Mesothelial cell of epicardium (in vitro differentiated cells): ENCODE data around the gene CHRND. TPM values are rescaled to one million over a fixed set of nuclear protein-coding genes. Genes with fewer than 3 reads are reported as not detected.

Experiments used
- DNase-seq, 2 experiments: peaks; one replicate each; pipeline ENCODE4 v3.0.0; 2021; ENCODE audit warnings: low spot score in 2 of 2; ENCODE audit not compliant: unreplicated experiment in 2 of 2
- H3K27ac Mint-ChIP-seq: 2 replicates; pipeline ENCODE4 v1.8.0; 2021; ENCODE audit warnings: mixed read lengths
- H3K27me3 Mint-ChIP-seq: 2 replicates; pipeline ENCODE4 v1.8.0; 2021; ENCODE audit warnings: low read depth, mixed read lengths
- H3K36me3 Mint-ChIP-seq: 2 replicates; pipeline ENCODE4 v1.8.0; 2021; ENCODE audit warnings: mixed read lengths
- H3K4me1 Mint-ChIP-seq: 2 replicates; pipeline ENCODE4 v1.8.0; 2021; ENCODE audit warnings: mixed read lengths
- H3K4me3 Mint-ChIP-seq: 2 replicates; pipeline ENCODE4 v1.8.0; 2021; ENCODE audit warnings: mild to moderate bottlenecking, moderate library complexity, mixed read lengths
- H3K9me3 Mint-ChIP-seq: 2 replicates; pipeline ENCODE4 v1.8.0; 2021; ENCODE audit warnings: mixed read lengths
- CTCF ChIP-seq: fragments of 200-600 bp; sonication (generic); IDR thresholded peaks from one replicate; pipeline ENCODE4 v1.5.0; 2021; ENCODE audit warnings: antibody characterized with exemption; ENCODE audit not compliant: unreplicated experiment
- total RNA-seq: library from RNA; stranded (reverse); gene quantifications from 3 replicates; pipeline ENCODE4 v1.2.1, GENCODE V29; 2021

Gene CHRND
- not detected in 3 replicates for total RNA-seq

DNA sequence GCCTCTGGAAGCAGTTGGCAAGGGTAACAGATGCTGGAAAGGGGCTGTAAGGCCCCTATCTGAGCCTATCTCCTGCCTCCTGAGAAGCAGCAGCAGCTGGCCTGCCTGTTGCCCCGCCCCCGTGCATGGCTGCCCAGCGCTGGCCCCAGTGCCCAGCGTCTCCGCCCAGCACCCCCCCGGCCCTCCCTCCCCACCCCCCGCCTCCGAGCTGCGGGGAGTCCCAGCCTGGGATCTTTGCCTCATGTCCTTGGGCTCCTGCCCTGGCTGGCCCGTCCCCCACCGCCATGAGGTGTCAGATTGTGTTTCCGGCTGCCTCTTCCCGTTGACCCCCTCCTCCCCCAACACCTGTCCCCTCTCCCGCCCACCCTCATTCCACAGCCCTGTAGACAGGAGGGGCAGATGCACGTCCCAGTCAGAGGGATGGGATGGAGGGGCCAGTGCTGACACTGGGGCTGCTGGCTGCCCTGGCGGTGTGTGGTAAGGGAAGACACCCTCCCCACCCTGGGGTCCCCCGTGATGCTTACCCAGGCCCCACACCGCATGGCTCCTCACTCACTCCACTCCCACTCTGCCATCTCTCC is at the start of gene CHRND:
CHRND (plus strand) TSS at position 370 of the 581 bp plus-strand sequence; CDS start at position 426, 56 bp downstream.
- H3K9me3 Mint-ChIP-seq = no peaks in the 10 kb centered on the region
- H3K4me1 Mint-ChIP-seq = peaks cover 4% of the 10 kb centered on the region
- peaks cover 70% of the 10 kb centered on the region for H3K27me3 Mint-ChIP-seq
- DNase-seq = no peak
- no peaks in the 10 kb centered on the region for H3K36me3 Mint-ChIP-seq
- no peak within 1 kb of the TSS for H3K27ac Mint-ChIP-seq
- TF ChIP-seq CTCF = no peak
- H3K4me3 Mint-ChIP-seq = no peak within 1 kb of the TSS

- Mint-ChIP-seq H3K27me3 (peaks cover 69% of the 10 kb centered on the region), H3K27ac (no peak overlapping the region), H3K4me1 (peaks cover 11% of the 10 kb centered on the region), H3K9me3 (peaks cover 12% of the 10 kb centered on the region), H3K4me3 (no peak overlapping the region), H3K36me3 (peaks cover 5% of the 10 kb centered on the region)
- DNase-seq = no peak
- no peak for TF ChIP-seq CTCF
Measured at GRCh38 chr2:232476791-232477190, 49.2 kb upstream of the CHRND start.

GRCh38 chr2:232477751-232478510 is 48.0 kb upstream of the CHRND start:
- H3K27me3 Mint-ChIP-seq = peaks cover 68% of the 10 kb centered on the region
- no peak for DNase-seq
- no peaks in the 10 kb centered on the region for H3K36me3 Mint-ChIP-seq
- no peak for TF ChIP-seq CTCF
- peaks cover 8% of the 10 kb centered on the region for H3K4me1 Mint-ChIP-seq
- no peak overlapping the region for H3K4me3 Mint-ChIP-seq
- H3K27ac Mint-ChIP-seq = no peak overlapping the region
- peaks cover under 1% of the 10 kb centered on the region for H3K9me3 Mint-ChIP-seq

GRCh38 chr2:232478571-232479340 is 47.2 kb upstream of the CHRND start:
- no peak overlapping the region for H3K27ac Mint-ChIP-seq
- no peak for DNase-seq
- no peak overlapping the region for H3K4me3 Mint-ChIP-seq
- TF ChIP-seq CTCF = no peak
- peaks cover under 1% of the 10 kb centered on the region for H3K4me1 Mint-ChIP-seq
- H3K36me3 Mint-ChIP-seq = no peaks in the 10 kb centered on the region
- H3K27me3 Mint-ChIP-seq = peaks cover 72% of the 10 kb centered on the region
- H3K9me3 Mint-ChIP-seq = no peaks in the 10 kb centered on the region

GRCh38 chr2:232479341-232480200 is 46.4 kb upstream of the CHRND start:
- peaks cover 74% of the 10 kb centered on the region for H3K27me3 Mint-ChIP-seq
- H3K36me3 Mint-ChIP-seq = no peaks in the 10 kb centered on the region
- H3K4me3 Mint-ChIP-seq = no peak overlapping the region
- no peak for DNase-seq
- H3K27ac Mint-ChIP-seq = no peak overlapping the region
- TF ChIP-seq CTCF = no peak
- no peaks in the 10 kb centered on the region for H3K4me1 Mint-ChIP-seq
- no peaks in the 10 kb centered on the region for H3K9me3 Mint-ChIP-seq
